ENCODE results near the gene ACVRL1. TPM values are rescaled to one million over a fixed set of nuclear protein-coding genes. Genes with fewer than 3 reads are reported as not detected.

Gene ACVRL1
- total and polyA plus RNA-seq, 10 of the 15 experiments (the other 5 are each of a cell fraction or from before 2014, with no cell fraction given) = not detected

DNA sequence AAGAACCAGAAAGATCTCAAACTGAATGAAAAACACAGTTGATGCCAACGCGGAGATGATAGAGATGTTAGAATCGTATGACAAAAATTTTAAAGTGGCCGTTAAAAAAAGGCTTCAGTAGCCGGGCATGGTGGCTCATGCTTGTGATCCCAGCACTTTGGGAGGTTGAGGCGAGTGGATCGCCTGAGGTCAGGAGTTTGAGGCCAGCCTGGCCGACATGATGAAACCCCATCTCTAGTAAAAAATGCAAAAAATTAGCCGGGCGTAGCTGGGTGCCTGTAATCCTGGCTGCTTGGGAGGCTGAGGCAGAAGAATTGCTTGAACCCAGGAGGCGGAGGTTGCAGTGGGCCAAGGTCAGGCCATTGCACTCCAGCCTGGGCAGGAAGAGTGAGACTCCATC lies 5.4 kb upstream of the ACVRL1 start (continued):
- TF ChIP-seq KAT2A (conservative IDR thresholded peaks at IDR 0.05; ENCODE audit: control insufficient read depth, low read depth, low read length) = no peak

DNA sequence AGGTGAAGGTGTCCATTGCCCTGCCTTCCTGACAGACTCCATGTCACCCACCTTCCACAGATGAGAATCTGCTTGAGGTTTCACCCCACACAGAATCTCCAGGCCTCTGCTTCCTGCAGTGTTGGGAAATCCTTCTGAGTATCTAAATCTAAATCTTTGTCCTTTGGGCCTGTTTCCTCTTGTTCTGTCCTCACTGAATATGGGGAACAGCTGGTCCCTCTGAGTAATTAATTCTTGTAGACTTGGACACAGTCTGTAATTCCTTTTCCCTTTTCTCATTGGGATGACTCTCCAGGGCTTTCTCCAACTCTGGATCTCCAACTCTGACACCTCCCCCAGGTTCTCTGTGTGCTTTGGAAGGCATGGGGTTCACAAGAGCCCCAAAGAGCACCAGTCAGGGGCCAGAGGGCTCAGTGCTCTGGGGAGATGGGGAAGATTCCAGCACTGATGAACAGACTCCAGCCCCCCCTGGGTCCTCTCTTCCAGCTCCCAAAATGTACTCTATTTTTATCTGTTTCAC lies 2.3 kb upstream of the ACVRL1 start:
- ChIA-PET SMC1A (ENCODE audit: uncharacterized antibody, unreplicated experiment) (no interaction called here), RAD21 (ENCODE audit: unreplicated experiment) (no interaction called here), CTCF (interaction anchor here (0.7 kb wide), 1 partner anchor 117 kb away, joined by 3 read pairs; no protein-coding TSS in a partner anchor), POLR2A (no interaction called here)
- Histone ChIP-seq H3K9me3 (replicated peaks; ENCODE audit: control insufficient read depth, insufficient read depth, low read length) (no peaks in the 10 kb centered on the region), H3K36me3 (ENCODE audit: control insufficient read depth in 2 of 2, insufficient read depth in 2 of 2, low read length in 1 of 2) (no peaks in the 10 kb centered on the region), H3K27me3 (replicated peaks in 1 of 2; ENCODE audit: control insufficient read depth in 2 of 2, insufficient read depth in 2 of 2, low read length in 1 of 2) (peaks cover 7 to 13% of the 10 kb centered on the region in 2 experiments; a peak in 3 of 4 replicates), H2AFZ (ENCODE audit: control insufficient read depth, low read depth, low read length) (no peak overlapping the region), H4K20me1 (ENCODE audit: control insufficient read depth, insufficient read depth) (no peaks in the 10 kb centered on the region), H3K9ac (ENCODE audit: control insufficient read depth, insufficient read depth, low read length) (no peak overlapping the region), H3K4me3 (no peak overlapping the region), H3K4me1 (ENCODE audit: control insufficient read depth, insufficient read depth, low read length) (no peaks in the 10 kb centered on the region), H3K4me2 (ENCODE audit: control insufficient read depth, insufficient read depth) (no peak overlapping the region), H3K27ac (ENCODE audit: control insufficient read depth, insufficient read depth) (no peak overlapping the region), H3K79me2 (ENCODE audit: control insufficient read depth, insufficient read depth, low read length) (no peaks in the 10 kb centered on the region)
- BruUV-seq (replicated peaks) = no TSS peak
- no peak for ATAC-seq
- intact Hi-C loops (cut with micrococcal nuclease; ENCODE audit: unreplicated experiment) = no loop called here
- no peak for FAIRE-seq
- DNase-seq (ENCODE audit: low read depth, low spot score) = no peak
- no peak for TF ChIP-seq POLR2AphosphoS5 (IDR thresholded peaks at IDR 0.05; ENCODE audit: low read length)
- no peak for TF ChIP-seq ZNF274 (IDR thresholded peaks at IDR 0.05; ENCODE audit: insufficient read depth, insufficient read length)
- TF ChIP-seq, protein P1, sequence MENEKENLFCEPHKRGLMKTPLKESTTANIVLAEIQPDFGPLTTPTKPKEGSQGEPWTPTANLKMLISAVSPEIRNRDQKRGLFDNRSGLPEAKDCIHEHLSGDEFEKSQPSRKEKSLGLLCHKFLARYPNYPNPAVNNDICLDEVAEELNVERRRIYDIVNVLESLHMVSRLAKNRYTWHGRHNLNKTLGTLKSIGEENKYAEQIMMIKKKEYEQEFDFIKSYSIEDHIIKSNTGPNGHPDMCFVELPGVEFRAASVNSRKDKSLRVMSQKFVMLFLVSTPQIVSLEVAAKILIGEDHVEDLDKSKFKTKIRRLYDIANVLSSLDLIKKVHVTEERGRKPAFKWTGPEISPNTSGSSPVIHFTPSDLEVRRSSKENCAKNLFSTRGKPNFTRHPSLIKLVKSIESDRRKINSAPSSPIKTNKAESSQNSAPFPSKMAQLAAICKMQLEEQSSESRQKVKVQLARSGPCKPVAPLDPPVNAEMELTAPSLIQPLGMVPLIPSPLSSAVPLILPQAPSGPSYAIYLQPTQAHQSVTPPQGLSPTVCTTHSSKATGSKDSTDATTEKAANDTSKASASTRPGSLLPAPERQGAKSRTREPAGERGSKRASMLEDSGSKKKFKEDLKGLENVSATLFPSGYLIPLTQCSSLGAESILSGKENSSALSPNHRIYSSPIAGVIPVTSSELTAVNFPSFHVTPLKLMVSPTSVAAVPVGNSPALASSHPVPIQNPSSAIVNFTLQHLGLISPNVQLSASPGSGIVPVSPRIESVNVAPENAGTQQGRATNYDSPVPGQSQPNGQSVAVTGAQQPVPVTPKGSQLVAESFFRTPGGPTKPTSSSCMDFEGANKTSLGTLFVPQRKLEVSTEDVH (IDR thresholded peaks at IDR 0.05; ENCODE audit: low read depth, partially characterized antibody) = no peak
- TF ChIP-seq, protein P2, sequence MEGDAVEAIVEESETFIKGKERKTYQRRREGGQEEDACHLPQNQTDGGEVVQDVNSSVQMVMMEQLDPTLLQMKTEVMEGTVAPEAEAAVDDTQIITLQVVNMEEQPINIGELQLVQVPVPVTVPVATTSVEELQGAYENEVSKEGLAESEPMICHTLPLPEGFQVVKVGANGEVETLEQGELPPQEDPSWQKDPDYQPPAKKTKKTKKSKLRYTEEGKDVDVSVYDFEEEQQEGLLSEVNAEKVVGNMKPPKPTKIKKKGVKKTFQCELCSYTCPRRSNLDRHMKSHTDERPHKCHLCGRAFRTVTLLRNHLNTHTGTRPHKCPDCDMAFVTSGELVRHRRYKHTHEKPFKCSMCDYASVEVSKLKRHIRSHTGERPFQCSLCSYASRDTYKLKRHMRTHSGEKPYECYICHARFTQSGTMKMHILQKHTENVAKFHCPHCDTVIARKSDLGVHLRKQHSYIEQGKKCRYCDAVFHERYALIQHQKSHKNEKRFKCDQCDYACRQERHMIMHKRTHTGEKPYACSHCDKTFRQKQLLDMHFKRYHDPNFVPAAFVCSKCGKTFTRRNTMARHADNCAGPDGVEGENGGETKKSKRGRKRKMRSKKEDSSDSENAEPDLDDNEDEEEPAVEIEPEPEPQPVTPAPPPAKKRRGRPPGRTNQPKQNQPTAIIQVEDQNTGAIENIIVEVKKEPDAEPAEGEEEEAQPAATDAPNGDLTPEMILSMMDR (IDR thresholded peaks at IDR 0.05 in 2 of 3, conservative IDR thresholded peaks at IDR 0.05 in 1 of 3; ENCODE audit: control insufficient read depth in 2 of 3, extremely low read depth in 1 of 3, insufficient read depth in 1 of 3, low read depth in 3 of 3, low read length in 3 of 3) = no peak
- TF ChIP-seq, protein P3, sequence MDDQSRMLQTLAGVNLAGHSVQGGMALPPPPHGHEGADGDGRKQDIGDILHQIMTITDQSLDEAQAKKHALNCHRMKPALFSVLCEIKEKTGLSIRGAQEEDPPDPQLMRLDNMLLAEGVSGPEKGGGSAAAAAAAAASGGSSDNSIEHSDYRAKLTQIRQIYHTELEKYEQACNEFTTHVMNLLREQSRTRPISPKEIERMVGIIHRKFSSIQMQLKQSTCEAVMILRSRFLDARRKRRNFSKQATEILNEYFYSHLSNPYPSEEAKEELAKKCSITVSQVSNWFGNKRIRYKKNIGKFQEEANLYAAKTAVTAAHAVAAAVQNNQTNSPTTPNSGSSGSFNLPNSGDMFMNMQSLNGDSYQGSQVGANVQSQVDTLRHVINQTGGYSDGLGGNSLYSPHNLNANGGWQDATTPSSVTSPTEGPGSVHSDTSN (IDR thresholded peaks at IDR 0.05; ENCODE audit: insufficient replicate concordance, low read depth, low read length) = no peak
- TF ChIP-seq, protein P4, sequence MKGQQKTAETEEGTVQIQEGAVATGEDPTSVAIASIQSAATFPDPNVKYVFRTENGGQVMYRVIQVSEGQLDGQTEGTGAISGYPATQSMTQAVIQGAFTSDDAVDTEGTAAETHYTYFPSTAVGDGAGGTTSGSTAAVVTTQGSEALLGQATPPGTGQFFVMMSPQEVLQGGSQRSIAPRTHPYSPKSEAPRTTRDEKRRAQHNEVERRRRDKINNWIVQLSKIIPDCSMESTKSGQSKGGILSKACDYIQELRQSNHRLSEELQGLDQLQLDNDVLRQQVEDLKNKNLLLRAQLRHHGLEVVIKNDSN (IDR thresholded peaks at IDR 0.05; ENCODE audit: borderline replicate concordance, extremely low read length, insufficient read depth, low read depth, low read length) = no peak
- no peak for TF ChIP-seq SMARCA5 (IDR thresholded peaks at IDR 0.05)
- no peak for TF ChIP-seq BMI1 (IDR thresholded peaks at IDR 0.05; ENCODE audit: borderline replicate concordance)
- in situ Hi-C loops (cut with MboI) = no loop called here

Data from GM12878 (cell line).